ENCODE results near the gene RPL35. TPM values are rescaled to one million over a fixed set of nuclear protein-coding genes. Genes with fewer than 3 reads are reported as not detected.

The RPL35 gene
- total and polyA plus RNA-seq, 2 of the 8 experiments (the other 6 are each of a cell fraction or from before 2014, with no cell fraction given) = 1,831 to 2,448 TPM

- TF ChIP-seq CREB1 (IDR thresholded peaks at IDR 0.05) = 0 out of 2 replicates have a peak, but pooled peaks have one; percentile 27
- no peak for TF ChIP-seq BACH1 (IDR thresholded peaks at IDR 0.05; ENCODE audit: low read length)
- TF ChIP-seq RAD21 (IDR thresholded peaks at IDR 0.05 in 1 of 2, conservative IDR thresholded peaks at IDR 0.05 in 1 of 2; ENCODE audit: low read depth in 2 of 2, low read length in 2 of 2) = peak in 1 of 2 experiments; percentile 46; a peak in 1 of 4 replicates
- no peak for TF ChIP-seq KDM5A (IDR thresholded peaks at IDR 0.05; ENCODE audit: low read length)
- TF ChIP-seq CBX8 (IDR thresholded peaks at IDR 0.05; ENCODE audit: borderline replicate concordance, low read depth, low read length) = no peak
- no peak for TF ChIP-seq CHD7 (IDR thresholded peaks at IDR 0.05; ENCODE audit: insufficient replicate concordance, low read length)
- TF ChIP-seq YY1 (IDR thresholded peaks at IDR 0.05; ENCODE audit: low read depth, low read length) = no peak
- TF ChIP-seq FOSL1 (IDR thresholded peaks at IDR 0.05; ENCODE audit: insufficient read depth, low read depth, low read length) = no peak
- no peak for TF ChIP-seq SAP30 (IDR thresholded peaks at IDR 0.05; ENCODE audit: insufficient read depth, insufficient replicate concordance, low read length)
- TF ChIP-seq POLR2AphosphoS5 (IDR thresholded peaks at IDR 0.05; ENCODE audit: low read depth, low read length) = peak; percentile 55; the same call in 1 of the 2 replicates
- TF ChIP-seq ASH2L (IDR thresholded peaks at IDR 0.05; ENCODE audit: low read length) = no peak
These were observed 50.9 kb downstream of the RPL35 start (continued) for GRCh38 chr9:124810663-124811355.
